NB4 (cell line): Measurements from ENCODE around the gene DSE.

Experiments used
- CTCF ChIP-seq: IDR thresholded peaks from one replicate; pipeline ENCODE4 v1.5.1; 2012; ENCODE audit warnings: low read depth, low read length
- MAX ChIP-seq: IDR thresholded peaks from 2 replicates; pipeline ENCODE4 v1.6.1; 2011; ENCODE audit warnings: low read depth, low read length
- POLR2A ChIP-seq: IDR thresholded peaks from 2 replicates; pipeline ENCODE4 v1.6.1; 2011; ENCODE audit warnings: mild to moderate bottlenecking; ENCODE audit not compliant: insufficient read length; ENCODE audit errors: extremely low read depth

- TF ChIP-seq CTCF (no peak), MAX (no peak), POLR2A (no peak)
Measured at GRCh38 chr6:116374586-116374985, 3.8 kb downstream of the DSE start.
